RWPE1 (cell line): ENCODE data around the gene CBFA2T2.
"Not testable (repeated sequence)": the region's sequence is repeated elsewhere in the genome, so short reads cannot be mapped to it uniquely, and the experiment has no call there.

Source experiments
- CTCF ChIA-PET: fragments of 350-600 bp; sonication (Branson Sonifier 250); formaldehyde crosslinking; extraction: SDS; loops from one replicate; lab custom pipeline; 2021; lab: Yijun Ruan, JAX
- POLR2A ChIA-PET: fragments of 400-600 bp; formaldehyde crosslinking; extraction: SDS; loops from one replicate; lab custom pipeline; 2020; ENCODE audit warnings: antibody characterized with exemption; ENCODE audit not compliant: low non-redundant PET; lab: Yijun Ruan, JAX
- DNase-seq: peaks from one replicate; pipeline ENCODE4 v3.0.0; 2012; ENCODE audit warnings: low spot score
- H3K27ac ChIP-seq: fragments of 450-650 bp; 2 replicates; pipeline ENCODE4 v1.5.1; 2017
- TF ChIP-seq, protein P1 (sequence below): fragments of 450-650 bp; conservative IDR thresholded peaks from 2 replicates; pipeline ENCODE4 v1.5.1; 2017; ENCODE audit warnings: low read depth, mild to moderate bottlenecking

CBFA2T2 gene

DNA sequence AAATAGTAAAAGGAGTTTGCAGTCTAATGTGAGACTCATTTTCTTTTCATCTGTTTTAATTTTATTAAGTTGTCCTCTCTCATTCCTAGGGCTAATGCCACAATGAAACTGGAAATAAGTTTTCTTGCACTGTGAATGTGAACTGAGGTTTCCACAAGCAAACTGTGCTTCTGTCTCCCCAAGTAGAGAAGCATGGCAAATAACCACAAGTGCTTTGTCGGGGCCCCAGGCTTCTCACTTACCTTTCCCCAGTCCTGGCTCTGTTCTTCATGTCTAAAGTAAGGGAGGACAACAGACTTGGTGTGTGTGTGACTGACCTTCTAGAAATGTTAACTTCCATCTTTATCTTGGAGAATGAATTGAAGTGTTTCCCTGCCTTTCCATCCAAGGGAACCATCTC, 80.8 kb downstream of the CBFA2T2 start:
- ChIA-PET POLR2A (no interaction called here), CTCF (no interaction called here)
- TF ChIP-seq, protein P1, sequence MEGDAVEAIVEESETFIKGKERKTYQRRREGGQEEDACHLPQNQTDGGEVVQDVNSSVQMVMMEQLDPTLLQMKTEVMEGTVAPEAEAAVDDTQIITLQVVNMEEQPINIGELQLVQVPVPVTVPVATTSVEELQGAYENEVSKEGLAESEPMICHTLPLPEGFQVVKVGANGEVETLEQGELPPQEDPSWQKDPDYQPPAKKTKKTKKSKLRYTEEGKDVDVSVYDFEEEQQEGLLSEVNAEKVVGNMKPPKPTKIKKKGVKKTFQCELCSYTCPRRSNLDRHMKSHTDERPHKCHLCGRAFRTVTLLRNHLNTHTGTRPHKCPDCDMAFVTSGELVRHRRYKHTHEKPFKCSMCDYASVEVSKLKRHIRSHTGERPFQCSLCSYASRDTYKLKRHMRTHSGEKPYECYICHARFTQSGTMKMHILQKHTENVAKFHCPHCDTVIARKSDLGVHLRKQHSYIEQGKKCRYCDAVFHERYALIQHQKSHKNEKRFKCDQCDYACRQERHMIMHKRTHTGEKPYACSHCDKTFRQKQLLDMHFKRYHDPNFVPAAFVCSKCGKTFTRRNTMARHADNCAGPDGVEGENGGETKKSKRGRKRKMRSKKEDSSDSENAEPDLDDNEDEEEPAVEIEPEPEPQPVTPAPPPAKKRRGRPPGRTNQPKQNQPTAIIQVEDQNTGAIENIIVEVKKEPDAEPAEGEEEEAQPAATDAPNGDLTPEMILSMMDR = no peak
- H3K27ac ChIP-seq = no peak overlapping the region
- DNase-seq = no peak

DNA sequence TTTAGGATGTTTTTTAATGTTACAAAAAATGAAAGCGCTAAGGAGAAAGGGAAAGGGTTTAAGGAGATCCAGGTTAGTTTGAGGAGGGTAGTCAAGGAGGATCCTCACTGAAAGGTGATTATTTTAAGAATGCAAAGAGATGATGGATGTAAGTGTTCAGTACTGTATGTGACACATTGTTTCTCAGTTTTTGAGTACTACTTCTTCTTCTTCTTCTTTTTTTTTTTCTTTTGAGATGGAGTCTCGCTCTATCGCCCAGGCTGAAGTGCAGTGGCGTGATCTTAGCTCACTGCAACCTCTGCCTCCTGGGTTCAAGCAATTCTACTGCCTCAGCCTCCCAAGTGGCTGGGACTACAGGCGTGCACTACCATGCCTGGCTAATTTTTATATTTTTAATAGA, 83.4 kb downstream of the CBFA2T2 start:
- POLR2A ChIA-PET, CTCF ChIA-PET, H3K27ac ChIP-seq, DNase-seq: not testable (repeated sequence)

DNA sequence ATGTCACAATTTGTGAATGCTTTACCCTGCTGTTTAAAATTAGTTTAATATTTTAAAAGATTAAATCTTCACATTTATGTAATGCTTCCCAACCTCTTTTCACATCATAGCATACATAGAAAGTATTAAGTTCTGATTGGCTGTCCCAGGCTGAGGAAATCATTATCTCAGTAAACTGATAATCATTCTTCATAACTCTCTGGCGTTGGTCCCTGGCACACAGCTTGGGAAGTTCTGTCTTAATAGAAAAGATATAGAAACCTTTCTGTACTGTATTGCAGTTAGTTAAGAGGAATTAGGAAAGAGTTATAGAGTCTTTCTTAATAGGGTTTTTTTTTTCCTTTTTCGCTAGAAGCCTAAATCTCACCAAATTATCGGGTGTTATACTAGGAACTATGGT, 85.4 kb downstream of the CBFA2T2 start:
- ChIA-PET CTCF (interaction anchor here (0.6 to 0.7 kb wide), 4 partner anchors 14 to 1064 kb away, joined by 3 to 9 read pairs (median 4); no protein-coding TSS in a partner anchor), POLR2A (interaction anchor here (0.6 kb wide), 1 partner anchor 174 kb away, joined by 3 read pairs; the partner anchor contains the start of gene CDK5RAP1)
- no peak for DNase-seq
- no peak overlapping the region for H3K27ac ChIP-seq
- TF ChIP-seq, protein P1 = no peak

DNA sequence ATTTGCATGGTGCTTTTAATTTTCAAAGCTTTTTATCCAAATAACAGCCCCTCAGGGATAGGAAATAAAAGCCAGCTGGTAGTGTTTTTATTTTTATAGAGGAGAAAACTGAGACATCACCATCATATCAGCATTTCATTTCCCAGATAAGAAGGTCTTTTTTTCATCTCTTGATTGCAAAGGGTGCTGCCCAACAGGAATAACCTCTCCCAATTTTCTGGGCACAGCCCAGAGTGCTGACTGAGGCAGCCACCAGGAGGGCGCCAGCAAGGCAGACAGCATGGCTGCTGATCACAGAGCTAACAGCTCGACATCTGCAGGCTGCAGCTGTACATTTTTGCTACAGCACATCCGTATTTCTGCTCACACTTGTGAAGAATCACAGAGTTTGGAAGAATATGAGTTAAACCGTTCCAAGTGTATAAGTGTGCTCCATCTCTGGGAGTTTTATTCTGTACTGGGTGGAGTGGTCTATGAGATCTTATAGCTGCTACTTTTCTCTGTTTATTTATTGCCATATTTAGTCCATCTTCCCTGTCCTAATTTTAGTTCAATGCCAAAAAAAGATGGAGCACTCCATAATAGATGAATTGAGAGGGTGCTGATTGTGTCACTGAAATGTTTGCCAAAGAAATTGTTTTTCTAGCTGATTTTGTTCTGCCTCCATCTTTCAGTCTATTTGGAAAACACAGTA, 86.7 kb downstream of the CBFA2T2 start:
- no peak overlapping the region for H3K27ac ChIP-seq
- DNase-seq = no peak
- ChIA-PET POLR2A (no interaction called here), CTCF (interaction anchor here (0.6 to 1.3 kb wide), 8 partner anchors 12 to 641 kb away, joined by 3 to 6 read pairs (median 3); no protein-coding TSS in a partner anchor)
- TF ChIP-seq, protein P1 = no peak

DNA sequence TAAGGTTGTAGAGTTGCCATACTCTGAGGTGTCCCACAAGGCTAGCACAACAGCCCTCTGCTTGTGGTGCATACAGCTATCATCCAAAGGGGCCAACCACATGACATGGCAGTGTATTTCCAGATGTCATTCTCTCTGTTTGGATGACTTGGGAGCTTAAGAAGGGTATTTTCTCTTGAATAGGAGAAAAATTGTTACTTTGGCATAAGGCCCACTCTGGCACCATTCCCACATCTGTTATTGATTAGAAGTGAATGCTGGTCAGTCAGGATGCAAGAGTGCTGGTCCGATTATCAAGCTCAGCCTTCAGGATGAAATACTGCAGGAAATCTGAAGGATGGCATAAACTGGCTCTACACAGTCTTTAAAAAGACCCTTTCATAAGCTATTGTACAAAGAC, 88.6 kb downstream of the CBFA2T2 start:
- POLR2A ChIA-PET = no interaction called here
- no peak overlapping the region for H3K27ac ChIP-seq

DNA sequence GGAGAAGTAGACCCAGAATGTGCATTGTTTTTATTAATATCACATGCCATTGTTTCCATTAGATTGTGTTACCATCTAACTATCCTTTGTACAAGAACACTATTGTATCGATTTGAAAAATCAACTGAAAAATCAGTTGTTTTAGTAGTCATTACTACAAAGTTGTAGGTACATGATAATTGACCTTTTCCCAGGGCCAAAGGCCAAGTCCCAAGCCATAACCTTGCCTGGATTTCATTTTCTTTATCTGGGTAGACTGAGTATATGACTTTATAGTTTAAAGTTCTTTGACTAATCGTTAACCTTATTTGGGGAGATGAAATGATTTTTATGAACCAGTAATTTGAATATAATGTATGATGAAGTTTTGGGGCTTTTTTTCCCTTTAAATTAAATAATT, 93.2 kb downstream of the CBFA2T2 start:
- DNase-seq = no peak
- CTCF ChIA-PET = no interaction called here
- POLR2A ChIA-PET = no interaction called here
- TF ChIP-seq, protein P1 = no peak
- H3K27ac ChIP-seq = no peak overlapping the region

More for the DNA sequence above, 88.6 kb downstream of the CBFA2T2 start:
- CTCF ChIA-PET = interaction anchor here (0.6 to 1.0 kb wide), 3 partner anchors 11 to 34 kb away, joined by 3 to 4 read pairs (median 3); no protein-coding TSS in a partner anchor
- TF ChIP-seq, protein P1 = no peak
- no peak for DNase-seq

DNA sequence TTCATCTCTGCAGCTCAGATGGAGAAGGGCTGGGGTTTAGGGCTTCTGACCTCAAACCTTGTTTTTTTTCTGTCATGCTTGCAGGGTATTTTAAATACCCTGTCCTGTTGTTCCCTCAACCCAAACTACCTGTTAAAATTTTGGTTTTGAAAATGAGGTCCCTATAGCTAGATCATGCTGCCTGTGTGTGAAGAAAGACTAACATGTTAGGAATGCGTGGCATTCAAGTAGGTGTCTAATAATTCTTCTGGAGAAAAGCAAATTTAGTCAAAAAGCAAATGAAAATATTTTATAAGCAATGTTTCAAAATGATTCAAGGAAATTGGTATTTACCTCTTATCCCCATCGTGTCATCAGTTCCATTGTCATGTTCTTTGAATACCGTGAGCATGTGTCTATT, 95.1 kb downstream of the CBFA2T2 start:
- CTCF ChIA-PET = interaction anchor here (0.6 to 1.2 kb wide), 2 partner anchors 11 to 43 kb away, joined by 3 to 4 read pairs; no protein-coding TSS in a partner anchor
- H3K27ac ChIP-seq = no peak overlapping the region
- TF ChIP-seq, protein P1 = no peak
- POLR2A ChIA-PET = no interaction called here
- DNase-seq = peak; percentile 57
